HepG2 (cell line): ENCODE data around the gene SRRT. TPM values are rescaled to one million over a fixed set of nuclear protein-coding genes. Genes with fewer than 3 reads are reported as not detected.

Experiments
- BHLHE40 ChIP-seq: IDR thresholded peaks from 2 replicates; pipeline ENCODE4 v1.6.1; 2011; ENCODE audit warnings: low read length, improper control_type of control experiment
- EHMT2 ChIP-seq: fragments of 200-600 bp; sonication (generic); IDR thresholded peaks from 2 replicates; pipeline ENCODE4 v1.7.0; 2017; ENCODE audit warnings: antibody characterized with exemption, low read depth, low read length, borderline replicate concordance
- EP300 ChIP-seq, 3 experiments: sonication (generic) in 1 of 3; formaldehyde crosslinking in 1 of 3; IDR thresholded peaks; 2 replicates each; pipeline versions ENCODE4 v1.5.1 to v1.6.1; 2011 to 2020; ENCODE audit warnings: low read depth in 2 of 3, low read length in 2 of 3, borderline replicate concordance in 1 of 3, improper control_type of control experiment in 1 of 3, mild to moderate bottlenecking in 1 of 3, missing genetic modification reagents in 1 of 3, moderate library complexity in 1 of 3
- FOXJ3 ChIP-seq: sonication (generic); formaldehyde crosslinking; IDR thresholded peaks from 2 replicates; pipeline ENCODE4 v1.4.0; 2020; ENCODE audit warnings: missing genetic modification reagents, mild to moderate bottlenecking, borderline replicate concordance
- HNRNPL ChIP-seq: fragments of 200-400 bp; formaldehyde crosslinking; IDR thresholded peaks from 2 replicates; pipeline ENCODE4 v1.6.1; 2017; ENCODE audit warnings: mild to moderate bottlenecking, low read depth, low read length
- KDM5A ChIP-seq: fragments of 200-600 bp; sonication (generic); IDR thresholded peaks from 2 replicates; pipeline ENCODE4 v1.7.0; 2018; ENCODE audit warnings: antibody characterized with exemption, mild to moderate bottlenecking, low read length, borderline replicate concordance
- KLF9 ChIP-seq: IDR thresholded peaks from 2 replicates; pipeline ENCODE4 v1.6.1; 2016; ENCODE audit warnings: low read depth
- RXRA ChIP-seq: sonication (generic); formaldehyde crosslinking; IDR thresholded peaks from 2 replicates; pipeline ENCODE4 v1.5.1; 2020; ENCODE audit warnings: missing genetic modification reagents
- TBP ChIP-seq: sonication (generic); formaldehyde crosslinking; IDR thresholded peaks from 2 replicates; pipeline ENCODE4 v1.5.0; 2020; ENCODE audit warnings: missing genetic modification reagents
- TSC22D2 ChIP-seq: sonication (generic); formaldehyde crosslinking; IDR thresholded peaks from 2 replicates; pipeline ENCODE4 v1.5.1; 2020; ENCODE audit warnings: missing genetic modification reagents, mild to moderate bottlenecking, borderline replicate concordance
- ZFP82 ChIP-seq: sonication (generic); formaldehyde crosslinking; IDR thresholded peaks from 2 replicates; pipeline ENCODE4 v1.5.1; 2020; ENCODE audit warnings: mild to moderate bottlenecking, missing genetic modification reagents, borderline replicate concordance
- ZFP90 ChIP-seq: sonication (generic); formaldehyde crosslinking; IDR thresholded peaks from 2 replicates; pipeline ENCODE4 v1.8.0; 2022; ENCODE audit warnings: missing genetic modification reagents, mild to moderate bottlenecking, inconsistent platforms, borderline replicate concordance
- ZMYM2 ChIP-seq: sonication (generic); formaldehyde crosslinking; IDR thresholded peaks from 2 replicates; pipeline ENCODE4 v1.8.0; 2022; ENCODE audit warnings: mild to moderate bottlenecking, missing genetic modification reagents
- ZNF335 ChIP-seq: sonication (generic); formaldehyde crosslinking; IDR thresholded peaks from 2 replicates; pipeline ENCODE4 v1.4.0; 2020; ENCODE audit warnings: missing genetic modification reagents
- ZNF33B ChIP-seq: sonication (generic); formaldehyde crosslinking; IDR thresholded peaks from 2 replicates; pipeline ENCODE4 v1.5.1; 2020; ENCODE audit warnings: mild to moderate bottlenecking, missing genetic modification reagents
- ZNF382 ChIP-seq: sonication (generic); formaldehyde crosslinking; IDR thresholded peaks from 2 replicates; pipeline ENCODE4 v1.5.0; 2020; ENCODE audit warnings: missing genetic modification reagents, mild to moderate bottlenecking, borderline replicate concordance
- ZNF460 ChIP-seq: sonication (generic); formaldehyde crosslinking; IDR thresholded peaks from 2 replicates; pipeline ENCODE4 v1.5.1; 2020; ENCODE audit warnings: missing genetic modification reagents, mild to moderate bottlenecking, borderline replicate concordance
- ZNF589 ChIP-seq: sonication (generic); formaldehyde crosslinking; conservative IDR thresholded peaks from 2 replicates; pipeline ENCODE4 v1.8.0; 2022; ENCODE audit warnings: mild to moderate bottlenecking, moderate library complexity, missing genetic modification reagents
- ZNF652 ChIP-seq: IDR thresholded peaks from 2 replicates; pipeline ENCODE4 v1.6.1; 2016; ENCODE audit warnings: low read depth, borderline replicate concordance
- ZNF670 ChIP-seq: sonication (generic); formaldehyde crosslinking; IDR thresholded peaks from 2 replicates; pipeline ENCODE4 v1.8.0; 2022; ENCODE audit warnings: mild to moderate bottlenecking, missing genetic modification reagents, borderline replicate concordance
- ZNF747 ChIP-seq: sonication (generic); formaldehyde crosslinking; IDR thresholded peaks from 2 replicates; pipeline ENCODE4 v1.8.1; 2023; ENCODE audit warnings: missing genetic modification reagents, mild to moderate bottlenecking, borderline replicate concordance
- ZZZ3 ChIP-seq: sonication (generic); formaldehyde crosslinking; IDR thresholded peaks from 2 replicates; pipeline ENCODE4 v1.4.0; 2020; ENCODE audit warnings: missing genetic modification reagents, mild to moderate bottlenecking, borderline replicate concordance
- polyA plus RNA-seq, 8 experiments: library from polyadenylated mRNA; depleted of rRNA in 3 of 8; stranded (reverse) in 7 of 8; unstranded in 1 of 8; fragments of >200 nt; fragmentation: Illumina TruSeq in 4 of 8; extraction: Trizol in 4 of 8; gene quantifications; 2 replicates each; pipeline versions ENCODE4 v1.2.1 to v1.2.3, GENCODE V29; 2011 to 2016; ENCODE audit warnings: low read depth in 4 of 8, missing spikeins in 1 of 8, mixed read lengths in 1 of 8; ENCODE audit not compliant: insufficient read depth in 1 of 8
- total RNA-seq, 5 experiments: library from RNA; depleted of rRNA; stranded (reverse); fragments of >200 nt; fragmentation: Illumina TruSeq; extraction: Trizol; gene quantifications; 2 replicates each; pipeline ENCODE4 v1.2.3, GENCODE V29; 2016; ENCODE audit warnings: low read depth in 1 of 5
- TF ChIP-seq, protein P1 (sequence below): fragments of 450-650 bp; IDR thresholded peaks from 2 replicates; pipeline ENCODE4 v1.6.1; 2016
- TF ChIP-seq, protein P2 (sequence below): sonication (generic); formaldehyde crosslinking; IDR thresholded peaks from 2 replicates; pipeline ENCODE4 v1.5.0; 2020; ENCODE audit warnings: missing genetic modification reagents
- TF ChIP-seq, protein P3 (sequence below): sonication (generic); formaldehyde crosslinking; conservative IDR thresholded peaks from 2 replicates; pipeline ENCODE4 v1.4.0; 2020; ENCODE audit warnings: missing genetic modification reagents
- TF ChIP-seq, protein P4 (sequence below): sonication (generic); formaldehyde crosslinking; IDR thresholded peaks from 2 replicates; pipeline ENCODE4 v1.5.0; 2020; ENCODE audit warnings: missing genetic modification reagents, mild to moderate bottlenecking, borderline replicate concordance

SRRT gene
- total and polyA plus RNA-seq, 2 of the 13 experiments (the other 11 are each of a cell fraction or from before 2014, with no cell fraction given): 26.2 to 106 TPM

DNA sequence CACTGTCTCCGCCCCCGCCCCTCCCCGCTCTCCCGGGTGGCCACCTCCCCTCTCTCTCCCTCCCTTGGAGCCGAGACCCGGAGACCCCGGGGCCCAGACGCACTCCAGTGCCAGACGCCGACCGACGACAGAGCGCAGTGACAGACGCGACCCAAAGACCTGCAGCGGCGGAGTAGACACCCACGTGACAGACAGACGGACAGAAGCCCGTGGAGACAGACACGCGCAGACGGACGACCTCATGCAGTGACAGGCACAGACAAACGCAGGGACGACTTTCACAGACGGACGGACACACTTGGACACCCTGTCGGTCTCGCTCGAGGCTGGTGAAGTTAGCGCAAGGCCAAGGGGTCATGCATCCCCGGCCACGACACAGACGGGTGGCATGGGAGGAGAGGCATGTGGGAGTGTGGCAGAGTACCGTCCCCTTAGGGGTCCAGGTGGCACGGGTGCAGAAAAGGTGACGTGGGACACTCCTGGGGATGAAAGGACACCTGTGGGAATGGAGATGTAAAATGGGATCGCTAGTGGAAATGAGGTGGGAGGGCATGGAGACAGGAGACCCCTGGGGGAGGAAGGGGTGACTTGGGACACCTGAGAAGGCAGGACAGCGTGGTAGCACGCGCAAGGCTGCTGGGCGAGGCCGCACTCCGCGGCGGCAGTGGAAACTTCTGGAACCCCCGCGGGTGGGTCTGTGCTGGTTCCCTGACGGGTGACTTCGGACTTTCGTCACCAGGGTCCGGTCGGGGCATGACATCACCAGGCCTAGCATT lies 21.2 kb downstream of the SRRT start (continued):
- no peak for TF ChIP-seq ZNF670 (CRISPR knock-in tag)
- no peak for TF ChIP-seq ZNF335 (CRISPR knock-in tag)
- TF ChIP-seq ZMYM2 (CRISPR knock-in tag): 0 out of 2 replicates have a peak, but pooled peaks have one; percentile 16
- TF ChIP-seq HNRNPL: peak; percentile 66; the same call in 1 of the 2 replicates
- TF ChIP-seq ZNF652: no peak
- no peak for TF ChIP-seq KLF9 (CRISPR knock-in tag)
- TF ChIP-seq ZNF460 (CRISPR knock-in tag): no peak
- TF ChIP-seq FOXJ3 (CRISPR knock-in tag): no peak
- no peak for TF ChIP-seq ZFP82 (CRISPR knock-in tag)
- no peak for TF ChIP-seq ZZZ3 (CRISPR knock-in tag)
- TF ChIP-seq ZNF33B (CRISPR knock-in tag): no peak
- 0 out of 2 replicates have a peak, but pooled peaks have one; percentile 42 for TF ChIP-seq RXRA (CRISPR knock-in tag)
- no peak for TF ChIP-seq BHLHE40
- no peak for TF ChIP-seq ZNF747 (CRISPR knock-in tag)
- no peak for TF ChIP-seq KDM5A
- TF ChIP-seq ZFP90: 0 out of 2 replicates have a peak, but pooled peaks have one; percentile 21
- TF ChIP-seq ZNF589 (CRISPR knock-in tag): no peak
- TF ChIP-seq, protein P1, sequence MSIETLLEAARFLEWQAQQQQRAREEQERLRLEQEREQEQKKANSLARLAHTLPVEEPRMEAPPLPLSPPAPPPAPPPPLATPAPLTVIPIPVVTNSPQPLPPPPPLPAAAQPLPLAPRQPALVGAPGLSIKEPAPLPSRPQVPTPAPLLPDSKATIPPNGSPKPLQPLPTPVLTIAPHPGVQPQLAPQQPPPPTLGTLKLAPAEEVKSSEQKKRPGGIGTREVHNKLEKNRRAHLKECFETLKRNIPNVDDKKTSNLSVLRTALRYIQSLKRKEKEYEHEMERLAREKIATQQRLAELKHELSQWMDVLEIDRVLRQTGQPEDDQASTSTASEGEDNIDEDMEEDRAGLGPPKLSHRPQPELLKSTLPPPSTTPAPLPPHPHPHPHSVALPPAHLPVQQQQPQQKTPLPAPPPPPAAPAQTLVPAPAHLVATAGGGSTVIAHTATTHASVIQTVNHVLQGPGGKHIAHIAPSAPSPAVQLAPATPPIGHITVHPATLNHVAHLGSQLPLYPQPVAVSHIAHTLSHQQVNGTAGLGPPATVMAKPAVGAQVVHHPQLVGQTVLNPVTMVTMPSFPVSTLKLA: no peak
- no peak for TF ChIP-seq TSC22D2 (CRISPR knock-in tag)
- TF ChIP-seq, protein P2, sequence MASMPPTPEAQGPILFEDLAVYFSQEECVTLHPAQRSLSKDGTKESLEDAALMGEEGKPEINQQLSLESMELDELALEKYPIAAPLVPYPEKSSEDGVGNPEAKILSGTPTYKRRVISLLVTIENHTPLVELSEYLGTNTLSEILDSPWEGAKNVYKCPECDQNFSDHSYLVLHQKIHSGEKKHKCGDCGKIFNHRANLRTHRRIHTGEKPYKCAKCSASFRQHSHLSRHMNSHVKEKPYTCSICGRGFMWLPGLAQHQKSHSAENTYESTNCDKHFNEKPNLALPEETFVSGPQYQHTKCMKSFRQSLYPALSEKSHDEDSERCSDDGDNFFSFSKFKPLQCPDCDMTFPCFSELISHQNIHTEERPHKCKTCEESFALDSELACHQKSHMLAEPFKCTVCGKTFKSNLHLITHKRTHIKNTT: no peak
- TF ChIP-seq ZNF382: no peak
- TF ChIP-seq, protein P3, sequence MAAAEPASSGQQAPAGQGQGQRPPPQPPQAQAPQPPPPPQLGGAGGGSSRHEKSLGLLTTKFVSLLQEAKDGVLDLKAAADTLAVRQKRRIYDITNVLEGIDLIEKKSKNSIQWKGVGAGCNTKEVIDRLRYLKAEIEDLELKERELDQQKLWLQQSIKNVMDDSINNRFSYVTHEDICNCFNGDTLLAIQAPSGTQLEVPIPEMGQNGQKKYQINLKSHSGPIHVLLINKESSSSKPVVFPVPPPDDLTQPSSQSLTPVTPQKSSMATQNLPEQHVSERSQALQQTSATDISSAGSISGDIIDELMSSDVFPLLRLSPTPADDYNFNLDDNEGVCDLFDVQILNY (CRISPR knock-in tag): no peak
- no peak for TF ChIP-seq EHMT2
- TF ChIP-seq TBP (CRISPR knock-in tag): no peak
- TF ChIP-seq, protein P4, sequence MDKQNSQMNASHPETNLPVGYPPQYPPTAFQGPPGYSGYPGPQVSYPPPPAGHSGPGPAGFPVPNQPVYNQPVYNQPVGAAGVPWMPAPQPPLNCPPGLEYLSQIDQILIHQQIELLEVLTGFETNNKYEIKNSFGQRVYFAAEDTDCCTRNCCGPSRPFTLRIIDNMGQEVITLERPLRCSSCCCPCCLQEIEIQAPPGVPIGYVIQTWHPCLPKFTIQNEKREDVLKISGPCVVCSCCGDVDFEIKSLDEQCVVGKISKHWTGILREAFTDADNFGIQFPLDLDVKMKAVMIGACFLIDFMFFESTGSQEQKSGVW (CRISPR knock-in tag): no peak
- no peak for TF ChIP-seq EP300 (IDR thresholded peaks at IDR 0.05; ENCODE audit: low read depth in 2 of 2, low read length in 2 of 2)
- TF ChIP-seq EP300 (CRISPR knock-in tag; IDR thresholded peaks at IDR 0.05; ENCODE audit: borderline replicate concordance): no peak
